ENCODE results near the gene KCNQ1OT1. TPM values are rescaled to one million over a fixed set of nuclear protein-coding genes. Genes with fewer than 3 reads are reported as not detected.
A peak's percentile ranks its signal among the peaks of the same experiment; 100 is the strongest.

KCNQ1OT1 gene
- total and polyA plus RNA-seq, 10 donors: 0.02 to 3.1 (median 1.7) TPM

- peak; percentile 71 for DNase-seq
- WGBS, 5 donors: 89 to 95% (median 94%) methylated on average over 15 to 16 of the region's 16 CpGs
These were observed 107.0 kb downstream of the KCNQ1OT1 start for GRCh38 chr11:2592559-2593392.

GRCh38 chr11:2591805-2592204, 108.0 kb downstream of the KCNQ1OT1 start:
- no peaks in the 10 kb centered on the region for H3K27me3 ChIP-seq (replicated peaks in 1 of 7)
- no peak for DNase-seq
- intact Hi-C loops (cut with DNase I; ENCODE audit: low total_unique reads): no loop called here
- no peak overlapping the region for H3K27ac ChIP-seq
- 69 to 95% (median 93%) methylated on average over 3 to 10 of the region's 10 CpGs for WGBS, 5 donors
- H3K4me1 ChIP-seq: no peaks in the 10 kb centered on the region
- H3K4me3 ChIP-seq: no peak overlapping the region
- TF ChIP-seq POLR2A (IDR thresholded peaks at IDR 0.05) (no peak), CTCF (IDR thresholded peaks at IDR 0.05 in 8 of 11, conservative IDR thresholded peaks at IDR 0.05 in 3 of 11) (no peak), POLR2AphosphoS5 (IDR thresholded peaks at IDR 0.05) (no peak)
- H3K36me3 ChIP-seq: peaks cover 0 to 80% (median 0%) of the 10 kb centered on the region in 6 donors
- peaks cover 0 to 21% (median under 1%) of the 10 kb centered on the region in 8 donors for H3K9me3 ChIP-seq

More at GRCh38 chr11:2592559-2593392, 107.0 kb downstream of the KCNQ1OT1 start:
- no peak for TF ChIP-seq POLR2AphosphoS5 (IDR thresholded peaks at IDR 0.05)
- TF ChIP-seq CTCF (IDR thresholded peaks at IDR 0.05 in 8 of 11, conservative IDR thresholded peaks at IDR 0.05 in 3 of 11): no peak
- no peak for TF ChIP-seq POLR2A (IDR thresholded peaks at IDR 0.05)
- intact Hi-C loops (cut with DNase I; ENCODE audit: low total_unique reads): no loop called here
- Histone ChIP-seq H3K27ac (no peak overlapping the region), H3K27me3 (replicated peaks in 1 of 7) (no peaks in the 10 kb centered on the region), H3K36me3 (peaks cover 0 to 70% (median 0%) of the 10 kb centered on the region in 6 donors), H3K9me3 (peaks cover 0 to 31% (median 10%) of the 10 kb centered on the region in 8 donors), H3K4me1 (no peaks in the 10 kb centered on the region), H3K4me3 (no peak overlapping the region)

GRCh38 chr11:2590965-2591754, 108.6 kb downstream of the KCNQ1OT1 start:
- DNase-seq: no peak
- TF ChIP-seq POLR2A (IDR thresholded peaks at IDR 0.05): no peak
- no peak for TF ChIP-seq POLR2AphosphoS5 (IDR thresholded peaks at IDR 0.05)
- no peak for TF ChIP-seq CTCF (IDR thresholded peaks at IDR 0.05 in 8 of 11, conservative IDR thresholded peaks at IDR 0.05 in 3 of 11)
- WGBS, 5 donors: 84 to 93% (median 91%) methylated on average over 18 to 28 of the region's 28 CpGs
- Histone ChIP-seq H3K36me3 (peaks cover 0 to 77% (median 0%) of the 10 kb centered on the region in 6 donors), H3K4me1 (no peaks in the 10 kb centered on the region), H3K27ac (no peak overlapping the region), H3K27me3 (replicated peaks in 1 of 7) (no peaks in the 10 kb centered on the region), H3K4me3 (no peak overlapping the region), H3K9me3 (peaks cover 0 to 14% (median 0%) of the 10 kb centered on the region in 8 donors)
- intact Hi-C loops (cut with DNase I; ENCODE audit: low total_unique reads): no loop called here
